ENCODE measurements around the gene SLFNL1. TPM values are rescaled to one million over a fixed set of nuclear protein-coding genes. Genes with fewer than 3 reads are reported as not detected.

The SLFNL1 gene
- total RNA-seq: 0.68 TPM

DNA sequence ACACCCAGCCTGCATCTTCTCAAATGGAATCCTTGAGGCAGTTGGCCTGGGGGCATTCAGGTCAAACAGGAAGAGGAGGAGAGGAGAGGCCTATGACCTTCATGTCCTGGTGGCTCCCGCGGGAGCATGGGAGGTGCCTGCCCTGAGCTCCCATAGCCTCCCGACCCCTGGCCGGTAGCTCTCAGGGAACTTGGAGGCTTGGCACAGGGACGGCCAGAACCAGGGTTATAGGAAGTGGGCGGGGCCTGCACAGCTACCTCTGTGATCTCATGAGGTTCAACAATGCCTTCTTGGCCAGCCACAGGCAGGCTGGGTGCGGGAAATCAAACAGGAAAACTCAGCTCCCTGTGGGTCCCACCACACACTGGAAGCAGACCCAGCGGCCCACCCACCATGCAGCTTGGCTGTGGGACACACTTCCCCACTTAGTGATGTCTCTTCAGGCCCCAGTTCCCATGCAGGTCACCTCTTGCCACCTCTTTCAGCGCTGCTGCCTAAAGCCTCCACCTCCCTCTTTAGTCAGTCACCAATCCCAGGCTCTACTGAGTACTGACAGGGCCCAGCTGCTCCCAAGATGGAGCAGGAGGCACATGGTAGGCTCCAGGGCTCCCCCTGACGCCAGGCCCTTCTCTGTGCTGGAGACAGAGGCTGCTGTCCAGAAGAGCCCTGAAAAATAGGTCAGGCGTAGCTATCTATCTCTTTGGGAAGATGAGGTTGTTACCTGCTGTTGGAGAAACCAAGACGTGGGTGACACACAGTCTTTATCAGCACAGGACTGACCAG lies at the start of gene SLFNL1:
Gene SLFNL1 (minus strand): TSS at position 200 of the 783 bp plus-strand sequence. CDS start 1,065 bp downstream, outside the sequence.
- DNase-seq (ENCODE audit: low spot score): no peak

DNA sequence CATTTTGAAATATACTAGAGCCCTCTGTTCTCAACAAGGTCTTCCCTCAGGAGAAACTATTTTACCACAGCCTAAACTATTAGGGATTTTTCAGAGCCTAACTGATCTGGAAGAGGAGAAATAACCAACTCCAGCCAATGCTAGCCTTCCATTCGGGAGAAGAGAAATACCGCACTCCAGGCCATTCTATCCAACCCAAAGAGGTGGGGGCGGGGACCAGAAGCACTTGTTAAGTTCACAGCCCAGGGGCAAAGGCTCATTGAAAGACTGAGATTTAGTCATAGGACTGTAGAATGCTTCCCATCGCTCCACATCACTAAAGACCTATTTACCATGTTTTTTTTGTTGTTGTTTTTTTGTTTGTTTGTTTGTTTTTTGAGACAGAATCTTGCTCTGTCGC lies 35.4 kb upstream of the SLFNL1 start:
- no peak for DNase-seq (ENCODE audit: low spot score)

DNA sequence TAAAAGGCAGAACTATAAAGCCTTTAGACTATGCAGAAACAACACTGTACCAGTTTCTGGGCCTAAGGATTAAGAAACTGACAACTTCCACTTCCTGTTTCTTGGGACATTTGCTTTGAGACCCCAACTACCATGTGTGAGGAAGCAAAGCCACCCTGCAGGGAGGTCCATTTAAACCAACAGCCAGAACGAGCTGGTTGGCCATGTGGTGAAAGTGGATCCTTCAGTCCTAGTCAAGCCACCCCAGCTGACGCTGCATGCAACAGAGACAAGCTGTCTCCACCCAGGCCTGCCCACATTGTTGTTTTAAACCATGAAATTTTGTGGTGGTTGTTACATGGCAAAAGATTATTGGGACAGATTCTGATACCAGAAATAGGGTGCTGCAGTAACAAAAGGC lies 31.8 kb upstream of the SLFNL1 start:
- no peak for DNase-seq (ENCODE audit: low spot score)

DNA sequence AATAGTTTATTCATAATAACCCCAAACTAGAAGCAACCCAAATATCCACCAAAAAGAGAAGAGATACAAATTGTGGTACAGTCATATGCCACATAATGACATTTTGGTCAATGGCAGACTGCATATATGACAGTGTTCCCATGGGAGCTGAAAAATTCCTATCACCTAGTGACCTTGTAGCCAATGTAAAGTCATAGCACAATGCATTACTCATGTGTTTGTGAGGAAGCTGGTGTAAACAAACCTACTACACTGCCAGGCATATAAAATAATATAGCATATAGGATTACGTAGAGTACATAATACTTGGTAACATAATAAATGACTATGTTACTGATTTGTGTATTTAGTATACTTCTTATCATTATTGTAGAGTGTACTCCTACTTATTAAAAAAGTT lies 29.5 kb upstream of the SLFNL1 start:
- DNase-seq (ENCODE audit: low spot score): no peak

DNA sequence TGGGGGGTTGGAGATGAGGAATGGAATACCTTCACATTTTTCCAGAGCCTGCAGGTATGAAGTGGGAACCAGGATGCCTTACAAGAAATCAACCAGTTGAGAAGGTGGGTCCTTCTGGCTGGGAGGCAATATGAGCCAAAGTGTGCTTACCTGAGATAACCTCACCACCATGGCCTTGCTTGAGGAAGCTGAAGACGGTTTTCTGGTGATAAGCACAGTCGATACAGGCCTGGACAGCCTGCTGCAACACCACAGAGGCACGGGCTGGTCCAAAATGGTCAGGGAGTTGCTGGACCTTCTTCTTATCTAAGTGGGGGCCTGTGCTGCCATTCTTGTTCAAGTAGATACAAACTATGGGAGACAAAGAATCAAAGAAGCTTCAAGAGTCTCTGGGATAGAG lies 27.0 kb upstream of the SLFNL1 start:
- no peak for DNase-seq (ENCODE audit: low spot score)

DNA sequence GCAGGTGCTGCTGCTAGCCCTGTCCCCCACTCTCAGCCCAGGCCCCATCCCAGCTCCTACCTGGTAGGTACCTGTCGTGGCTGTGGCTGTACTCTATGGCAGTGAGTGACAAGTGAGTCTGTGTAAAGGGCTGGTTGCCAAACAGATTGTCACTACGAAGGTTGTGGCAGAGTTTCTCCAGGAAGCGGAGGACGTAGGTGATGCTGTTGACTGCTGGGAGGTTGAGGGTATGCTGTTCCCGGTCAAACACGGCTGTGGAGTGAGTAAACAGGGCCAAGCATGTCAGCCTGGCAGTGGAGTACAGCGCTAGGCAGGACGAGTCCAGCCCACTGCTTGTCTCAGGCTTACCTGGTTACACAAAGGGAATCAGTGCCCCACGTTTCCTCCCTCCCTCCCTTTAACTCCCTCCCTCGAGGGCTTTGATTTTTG lies 24.8 kb upstream of the SLFNL1 start:
- peak; percentile 69 for DNase-seq (ENCODE audit: low spot score)

DNA sequence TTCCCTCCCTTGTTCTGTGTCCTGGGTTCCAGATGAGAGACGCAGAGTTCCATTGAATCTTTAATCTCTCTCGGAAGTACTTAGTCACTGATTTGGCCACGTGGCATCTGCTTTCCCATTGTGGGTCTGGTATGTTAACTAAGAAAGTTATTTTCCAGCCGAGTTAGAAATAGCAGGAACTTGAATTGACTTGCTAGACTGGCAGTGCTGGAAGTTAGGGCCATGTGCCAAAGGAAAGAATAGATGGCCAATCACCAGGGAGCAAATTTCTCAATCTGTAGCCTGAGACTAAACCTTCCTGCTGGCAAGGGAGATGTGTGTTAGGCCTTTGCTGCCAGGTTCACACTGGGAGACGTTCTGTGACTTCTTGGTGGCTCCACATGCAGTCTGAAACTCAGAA lies 24.2 kb upstream of the SLFNL1 start:
- DNase-seq (ENCODE audit: low spot score): peak; percentile 87

DNA sequence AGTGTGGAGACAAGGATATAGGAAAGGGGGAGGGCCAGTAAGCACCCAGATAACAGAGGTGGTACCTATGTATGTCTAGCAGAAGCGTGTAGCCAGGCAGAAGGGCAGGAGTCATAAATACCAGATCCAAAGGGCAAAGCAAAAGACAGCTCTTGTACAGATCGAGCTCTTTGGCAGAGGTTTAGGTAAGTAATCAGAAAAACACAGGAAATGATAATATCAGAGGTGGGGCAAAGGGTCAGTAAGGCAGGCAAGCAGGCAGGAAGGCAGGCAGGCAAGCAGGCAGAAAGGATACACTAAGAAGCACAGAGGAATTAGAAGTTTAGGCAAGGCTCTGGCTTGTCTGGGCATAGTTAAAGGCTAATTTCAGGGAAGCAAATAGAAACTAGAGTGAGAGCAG lies 22.7 kb upstream of the SLFNL1 start:
- DNase-seq (ENCODE audit: low spot score): no peak

DNA sequence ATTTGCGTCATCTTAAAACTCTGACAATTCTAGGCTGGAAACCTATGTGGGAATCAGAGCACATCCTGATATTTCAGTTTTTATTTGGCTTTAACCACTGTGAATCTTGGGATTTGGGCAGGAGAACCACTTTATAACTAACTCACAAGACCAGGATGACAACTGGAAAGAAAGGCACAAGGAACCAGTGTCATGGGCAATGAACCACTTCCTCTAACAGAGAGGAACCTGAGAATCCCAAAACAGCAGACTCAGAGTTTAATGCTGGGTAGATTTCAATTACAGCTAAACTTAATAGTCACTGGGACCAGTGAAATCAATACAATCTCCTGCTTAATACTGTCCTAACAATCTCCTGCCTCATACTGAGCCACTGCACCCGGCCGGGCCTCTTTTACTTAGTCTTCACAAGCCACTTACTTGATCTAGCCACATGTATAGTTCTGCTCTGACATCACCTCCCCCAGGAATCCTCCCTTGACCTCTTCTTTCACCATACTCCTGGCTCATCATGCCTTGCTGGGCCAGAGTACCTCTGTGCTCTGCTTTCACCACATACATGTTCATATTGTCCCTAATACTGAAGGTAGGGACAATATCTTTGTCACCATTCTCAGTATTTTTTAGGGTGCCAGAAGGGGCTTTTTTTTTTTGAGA lies 20.2 kb upstream of the SLFNL1 start:
- DNase-seq (ENCODE audit: low spot score): no peak

DNA sequence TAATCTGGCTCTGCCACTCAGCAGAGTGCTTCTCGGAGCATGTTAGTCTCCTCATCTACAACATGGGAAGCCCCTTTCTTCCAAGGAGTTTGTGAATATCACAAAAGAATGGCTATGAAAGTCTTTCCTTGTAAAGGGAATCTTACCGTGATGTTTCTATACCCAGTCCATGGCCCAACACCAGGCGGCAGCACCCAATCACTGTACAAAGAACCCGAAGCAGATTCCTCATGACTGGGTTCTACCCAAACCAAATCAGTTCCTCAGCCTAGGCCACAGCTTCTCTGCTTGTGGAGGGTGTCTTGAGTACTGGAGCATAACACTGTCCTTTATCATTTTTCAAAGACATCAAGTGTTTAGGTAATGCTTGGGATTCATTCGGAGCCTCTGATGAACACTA lies 16.6 kb upstream of the SLFNL1 start:
- DNase-seq (ENCODE audit: low spot score): no peak

DNA sequence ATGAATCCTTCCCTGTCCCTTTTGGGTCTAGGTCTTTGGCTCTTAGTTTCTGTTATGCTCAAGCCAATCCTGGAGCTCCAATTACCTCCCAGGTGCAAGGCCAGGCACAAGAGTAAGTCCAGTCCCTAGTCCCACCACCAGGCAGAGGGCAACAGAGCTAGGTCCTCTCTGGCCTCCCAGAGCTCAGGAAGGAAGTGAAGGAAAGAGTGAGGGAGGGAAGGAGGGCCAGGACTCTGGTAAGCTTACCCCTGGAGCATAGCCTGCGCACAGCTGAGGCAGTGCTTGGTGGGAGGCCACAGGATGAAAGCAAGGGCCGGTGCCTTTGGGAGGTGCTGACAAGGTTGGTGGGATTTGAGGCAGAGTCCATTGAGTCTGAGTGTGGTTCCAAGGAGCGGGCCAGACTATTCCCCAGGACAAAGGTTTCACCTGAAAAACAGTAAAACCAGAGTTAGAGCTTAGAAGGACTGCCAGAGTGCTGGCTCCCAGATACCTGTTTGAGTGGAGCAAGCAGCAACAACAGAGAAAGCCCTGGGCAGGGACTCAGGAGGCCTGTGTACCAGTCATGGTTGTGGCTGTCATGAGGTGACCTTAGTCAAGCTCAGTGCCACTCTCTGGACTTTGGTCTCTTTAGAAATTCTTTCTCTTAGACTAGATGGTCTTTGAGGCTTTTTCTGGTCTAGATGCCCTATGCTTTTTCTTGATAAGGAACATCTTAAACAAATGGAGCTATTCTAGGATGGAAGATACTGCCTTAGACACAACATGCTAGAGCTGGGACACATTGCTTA lies 15.8 kb upstream of the SLFNL1 start:
- DNase-seq (ENCODE audit: low spot score): no peak

DNA sequence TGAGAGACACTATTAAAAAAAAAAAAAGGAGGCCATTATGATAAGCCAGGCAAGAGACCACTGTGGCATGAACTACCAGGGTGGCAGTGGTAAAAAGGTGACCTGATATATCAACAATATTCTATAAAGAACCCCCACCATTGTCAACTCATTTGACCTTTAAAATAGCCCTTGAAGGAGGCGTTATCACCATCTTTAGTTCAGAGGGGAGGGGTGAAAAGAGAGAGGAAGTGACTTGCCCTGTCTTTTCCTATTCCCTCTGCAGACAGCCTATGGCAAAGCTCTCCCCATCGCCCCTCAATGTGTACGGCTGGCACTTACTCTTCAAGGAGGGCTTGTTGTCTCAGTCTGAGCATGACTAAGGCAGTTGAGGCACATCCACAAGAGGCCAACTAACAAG lies 11.7 kb upstream of the SLFNL1 start:
- DNase-seq (ENCODE audit: low spot score): no peak

DNA sequence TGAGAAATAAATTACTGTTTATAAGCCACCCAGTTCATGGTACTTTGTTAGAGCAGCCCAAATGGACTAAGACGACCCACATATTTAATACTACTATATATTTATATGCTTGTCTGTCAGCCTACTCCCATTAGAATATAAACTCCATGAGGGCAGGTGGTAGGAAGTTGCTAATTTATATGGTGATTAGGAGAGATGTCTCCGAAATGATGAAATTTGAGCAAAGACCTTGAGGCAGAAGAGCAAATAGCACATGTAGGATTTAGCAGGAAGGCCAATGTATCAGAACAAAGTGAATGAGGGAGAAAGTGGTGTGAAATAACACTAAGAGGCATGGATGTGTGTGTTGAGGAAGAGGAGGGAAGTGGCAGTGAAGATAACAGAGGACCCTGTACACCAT lies 10.6 kb upstream of the SLFNL1 start:
- DNase-seq (ENCODE audit: low spot score): no peak

DNA sequence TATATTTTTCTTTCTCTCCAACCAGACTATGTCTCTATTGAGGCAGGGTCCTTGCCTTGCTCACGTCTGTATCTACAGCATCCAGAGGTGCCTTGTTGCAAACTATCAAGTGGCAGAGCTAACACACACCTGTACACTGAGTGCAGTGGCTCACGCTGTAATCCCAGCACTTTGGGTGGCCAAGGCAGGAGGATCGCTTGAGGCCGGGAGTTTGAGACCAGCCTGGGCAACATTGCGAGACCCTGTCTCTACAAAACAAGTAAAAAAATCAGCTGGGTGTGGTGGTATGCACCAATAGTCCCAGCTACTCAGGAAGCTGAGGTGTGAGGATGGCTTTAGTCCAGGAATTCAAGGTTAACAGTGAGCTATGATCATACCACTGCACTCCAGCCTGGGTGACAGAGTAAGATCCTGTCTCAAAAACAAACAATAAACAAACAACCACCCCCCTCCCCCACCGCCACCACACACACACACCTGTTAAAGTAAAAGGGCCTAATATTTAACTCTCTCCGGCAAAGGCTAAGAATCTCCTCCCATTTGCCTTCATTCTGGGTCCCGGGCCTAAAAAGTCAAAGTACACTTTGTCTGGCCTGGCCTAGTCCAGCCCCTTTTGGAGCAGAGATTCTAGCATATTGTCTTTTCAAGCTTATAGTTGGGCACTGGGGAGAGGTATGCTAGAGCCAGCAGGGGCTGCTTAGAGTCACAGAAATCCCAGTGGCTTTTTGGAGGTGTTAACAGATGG lies 9.5 kb upstream of the SLFNL1 start:
- DNase-seq (ENCODE audit: low spot score): no peak

DNA sequence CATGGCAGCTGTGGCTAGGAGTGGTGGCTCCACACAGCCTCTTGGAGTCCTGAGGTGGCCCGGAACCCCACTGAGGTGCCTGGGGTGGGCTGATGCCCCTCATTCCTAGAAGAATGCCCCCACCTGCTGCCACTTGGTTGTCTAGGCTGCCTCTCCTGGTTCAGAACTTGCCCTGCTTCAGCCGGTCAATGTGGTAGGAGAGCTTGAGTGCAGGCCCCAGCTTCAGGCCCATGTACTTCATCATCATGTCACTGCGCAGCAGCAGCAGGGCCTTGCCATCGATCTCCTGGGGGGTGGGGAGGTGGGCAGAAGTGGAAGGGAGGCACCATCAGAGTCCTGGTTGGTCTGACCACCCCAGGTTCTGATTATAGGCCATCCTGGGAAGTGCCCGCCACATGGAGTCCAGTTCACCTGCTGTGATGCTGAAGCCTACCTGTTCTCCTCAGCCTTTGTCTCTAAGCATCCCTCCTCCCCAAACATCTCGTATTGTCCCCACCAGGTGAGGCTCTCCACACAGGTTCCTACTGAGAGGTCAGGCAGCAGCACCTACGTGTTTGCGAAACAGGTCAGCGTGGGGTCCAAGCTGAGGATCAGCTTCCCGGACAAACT lies 6.6 kb upstream of the SLFNL1 start:
- DNase-seq (ENCODE audit: low spot score): no peak

DNA sequence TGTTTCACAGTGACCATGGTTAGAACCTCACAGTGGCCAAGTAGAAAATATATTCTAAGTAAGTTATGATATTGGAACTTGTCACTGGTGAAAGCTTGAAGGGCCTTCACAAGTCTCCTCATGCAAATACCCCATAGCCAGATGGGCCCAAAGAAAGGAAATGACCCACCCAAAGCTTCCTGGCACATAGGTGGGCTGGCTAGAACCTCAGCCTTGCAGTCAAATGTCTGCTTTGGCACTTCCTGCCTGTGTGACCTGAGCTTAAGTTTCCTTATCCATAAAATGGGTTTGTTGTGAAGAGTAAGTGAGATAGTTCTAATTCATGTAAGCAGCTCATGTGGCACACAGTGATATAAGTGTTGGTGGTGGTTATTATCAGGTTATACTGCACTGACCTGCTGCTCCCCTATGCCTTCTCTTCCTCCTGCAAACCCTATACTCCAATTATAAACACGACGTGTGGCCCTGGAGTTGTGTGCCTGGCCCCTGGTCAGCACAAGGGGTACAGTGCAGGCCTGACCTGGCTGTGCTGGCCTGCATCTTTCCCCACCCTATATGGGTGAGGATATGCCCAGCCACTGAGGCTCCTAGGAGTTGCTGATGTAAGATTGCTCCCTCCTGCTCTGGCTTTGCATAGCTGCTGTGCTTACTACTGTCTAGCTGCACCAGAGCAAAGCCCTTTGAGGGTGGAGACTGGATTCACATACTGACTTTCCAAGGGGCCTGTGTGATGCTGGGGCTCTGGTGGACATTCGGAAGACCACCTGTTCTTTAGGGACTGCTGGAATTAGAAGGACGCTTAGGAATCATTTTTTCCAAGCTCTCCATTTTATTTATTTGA lies 4.7 kb upstream of the SLFNL1 start:
- no peak for DNase-seq (ENCODE audit: low spot score)

DNA sequence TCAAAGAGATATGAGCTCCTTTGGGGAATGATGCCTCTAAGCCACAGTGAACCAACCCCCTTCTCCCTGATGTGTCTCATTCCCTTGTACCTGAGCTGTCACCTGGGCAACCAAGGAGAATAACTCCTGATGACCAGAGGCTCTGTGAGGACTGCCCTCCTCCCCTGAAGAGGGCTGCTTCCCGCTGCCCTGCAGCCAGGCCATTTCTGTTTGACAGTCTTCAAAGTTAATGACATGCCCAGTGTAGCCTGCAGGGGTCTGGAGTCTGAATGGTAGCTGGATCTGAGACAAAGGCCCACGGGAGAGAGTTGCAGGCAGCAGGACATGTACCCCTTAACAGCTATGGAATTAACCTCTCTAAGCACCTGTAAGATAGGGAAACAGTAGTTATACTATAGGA lies 3.4 kb upstream of the SLFNL1 start:
- no peak for DNase-seq (ENCODE audit: low spot score)

DNA sequence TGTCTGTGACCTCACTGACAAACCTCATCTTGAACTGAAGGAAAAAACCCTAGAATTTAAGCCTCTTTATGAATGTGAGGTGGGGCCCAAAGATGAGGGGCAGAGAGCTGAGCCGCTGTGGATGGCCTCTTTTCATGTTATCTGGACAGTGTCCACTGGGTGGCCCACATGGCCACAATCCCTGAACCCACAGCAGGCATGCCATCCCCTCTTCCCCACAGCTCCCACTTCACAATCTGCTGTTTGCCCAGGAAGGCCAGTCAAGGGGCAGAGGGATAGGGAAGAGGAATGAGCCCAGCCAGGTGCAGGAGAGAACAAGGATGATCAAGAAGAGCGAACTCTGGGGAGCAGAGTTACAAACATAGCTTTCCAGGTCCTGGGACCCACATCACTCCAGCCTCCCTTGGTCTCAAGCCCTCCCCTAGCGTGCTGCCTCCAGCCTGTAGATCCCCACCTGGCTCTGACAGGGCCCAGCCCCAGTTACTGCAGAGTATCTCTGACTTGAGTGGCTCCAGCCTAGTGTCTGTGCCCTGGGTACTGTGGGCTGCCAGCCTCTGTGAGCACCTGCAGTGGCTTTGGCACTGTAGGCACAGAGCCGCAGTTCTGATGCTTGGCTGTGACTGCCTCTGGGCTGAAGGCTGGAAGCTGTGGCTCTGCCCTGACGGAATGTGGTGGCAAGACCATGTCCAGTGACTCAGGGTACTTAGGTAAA lies 1.9 kb upstream of the SLFNL1 start:
- DNase-seq (ENCODE audit: low spot score): no peak

DNA sequence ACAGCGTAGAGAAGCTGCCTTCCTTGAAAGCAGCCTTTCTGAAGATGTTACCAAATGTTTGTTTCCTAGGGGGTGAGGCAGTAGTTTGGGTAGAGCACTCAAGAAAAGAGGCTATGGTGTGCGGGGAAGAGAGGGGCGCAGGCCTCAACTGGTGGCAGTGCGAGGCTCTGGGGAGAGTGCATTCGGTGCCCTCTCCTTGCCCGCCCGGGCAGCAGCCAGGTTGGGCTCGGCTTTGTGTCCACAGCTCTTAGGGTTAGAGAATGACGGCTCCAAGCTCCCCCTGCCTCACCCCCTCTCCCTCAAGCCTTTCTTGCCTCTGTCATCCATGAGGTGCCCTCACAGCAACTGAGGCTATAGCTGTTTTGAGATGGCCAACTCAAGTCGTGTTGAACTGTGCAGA lies 899 bp upstream of the SLFNL1 start:
- no peak for DNase-seq (ENCODE audit: low spot score)

DNA sequence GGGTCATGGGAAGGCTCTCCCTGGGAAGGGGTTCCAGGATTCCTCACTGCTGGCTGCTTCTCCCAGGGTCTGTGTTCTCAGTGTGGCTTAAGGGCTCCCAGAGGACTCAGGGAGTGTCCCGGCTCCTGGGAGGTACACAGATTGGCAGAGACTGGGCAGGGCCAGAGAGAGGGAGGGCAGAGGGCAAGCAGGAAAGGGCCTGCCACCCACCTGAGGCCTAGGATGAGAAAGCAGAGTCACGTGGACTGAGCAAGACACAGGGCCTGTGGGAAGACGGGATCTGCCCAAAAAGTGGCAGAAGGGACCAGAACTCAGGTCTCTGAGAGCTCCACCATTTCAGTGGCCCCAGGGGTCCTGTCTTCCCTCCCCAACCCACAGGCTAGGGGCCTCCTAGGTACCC lies 871 bp downstream of the SLFNL1 start:
- no peak for DNase-seq (ENCODE audit: low spot score)

Measured in ureter (tissue), 1 donor.